ENCODE data around the gene SSBP4. TPM values are rescaled to one million over a fixed set of nuclear protein-coding genes. Genes with fewer than 3 reads are reported as not detected.
A peak's percentile ranks its signal among the peaks of the same experiment; 100 is the strongest.

SSBP4 gene
- total RNA-seq, 2 donors from 2014 or later = 31.7 to 102 TPM

GRCh38 chr19:18443831-18444230 lies 24.6 kb downstream of the SSBP4 start:
- Mint-ChIP-seq H3K27ac (no peak overlapping the region), H3K9me3 (peaks cover 5 to 6% of the 10 kb centered on the region in 2 donors), H3K36me3 (peaks cover 0 to 10% of the 10 kb centered on the region in 2 donors)
- no peak for ATAC-seq
- DNase-seq (ENCODE audit: low spot score in 2 of 2) = no peak

DNA sequence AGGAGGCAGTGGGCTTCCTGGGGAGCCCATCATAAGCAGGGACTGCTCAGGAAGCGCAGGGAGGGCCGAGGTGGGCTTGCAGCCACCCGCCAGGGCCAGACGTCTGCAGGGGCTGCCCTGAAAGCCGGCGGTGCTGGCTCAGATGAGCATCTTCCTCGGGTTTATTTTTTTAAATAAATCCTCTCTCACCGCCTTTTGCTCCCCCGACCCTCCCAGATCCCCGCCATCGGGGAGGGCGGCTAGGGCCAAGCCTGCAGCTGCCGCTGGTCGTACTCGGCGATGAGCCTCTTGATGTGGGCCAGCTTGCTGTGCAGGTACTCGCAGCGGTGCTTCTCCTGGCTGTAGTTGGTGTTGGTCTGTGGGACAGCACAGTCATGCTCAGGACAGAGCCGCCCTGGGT lies 25.3 kb downstream of the SSBP4 start:
- Mint-ChIP-seq H3K36me3 (peaks cover 0 to 10% of the 10 kb centered on the region in 2 donors), H3K9me3 (peaks cover 5 to 6% of the 10 kb centered on the region in 2 donors), H3K27ac (no peak overlapping the region)
- no peak for ATAC-seq
- DNase-seq (ENCODE audit: low spot score in 2 of 2) = no peak

DNA sequence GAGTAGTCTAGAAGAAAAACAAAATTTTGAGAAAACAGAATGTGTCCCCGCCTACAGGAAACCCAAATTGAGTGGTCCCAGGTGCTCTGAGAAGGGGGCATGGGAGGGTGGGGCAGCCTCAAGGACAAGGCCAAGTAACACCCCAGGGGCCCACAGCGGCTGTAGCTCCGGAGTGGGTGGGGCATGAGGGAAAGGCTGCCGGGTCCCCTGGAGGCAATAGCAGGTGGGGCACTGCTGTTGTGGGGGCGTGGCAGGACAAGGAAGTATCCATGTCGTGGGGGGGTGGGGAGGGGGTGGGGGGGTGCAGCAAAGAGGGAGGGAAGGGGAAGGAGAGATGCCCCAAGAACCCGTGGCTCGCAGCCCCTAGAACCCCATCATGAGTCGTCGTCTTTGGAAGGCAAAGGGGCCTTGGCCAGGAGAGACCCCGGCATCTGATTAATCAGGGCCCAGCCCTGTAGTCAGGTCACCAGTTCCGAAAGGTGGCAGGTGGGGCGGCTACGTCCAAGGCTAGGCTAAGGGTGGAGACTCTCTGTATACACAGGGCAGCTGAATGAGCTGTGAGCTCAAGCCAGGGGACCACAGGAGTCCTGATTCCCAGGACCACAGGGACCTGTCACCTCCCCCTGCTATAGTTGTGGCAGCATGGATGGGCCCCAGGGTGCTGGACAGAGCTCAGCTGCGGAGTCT lies 26.2 kb downstream of the SSBP4 start:
- DNase-seq (ENCODE audit: low spot score in 2 of 2) (no peak), ATAC-seq (no peak)
- Mint-ChIP-seq H3K36me3 (peaks cover 0 to 10% of the 10 kb centered on the region in 2 donors), H3K9me3 (peaks cover 5 to 6% of the 10 kb centered on the region in 2 donors), H3K27ac (no peak overlapping the region)

- H3K9me3 Mint-ChIP-seq = peaks cover 5 to 6% of the 10 kb centered on the region in 2 donors
- ATAC-seq = no peak
- peak overlapping the region in 1 of 2 donors; percentile 15 for H3K27ac Mint-ChIP-seq
- peaks cover 0 to 10% of the 10 kb centered on the region in 2 donors for H3K36me3 Mint-ChIP-seq
- DNase-seq (ENCODE audit: low spot score in 2 of 2) = no peak
These were observed 27.1 kb downstream of the SSBP4 start for GRCh38 chr19:18446145-18446810.

GRCh38 chr19:18446811-18447359 lies 27.7 kb downstream of the SSBP4 start:
- H3K9me3 Mint-ChIP-seq = peaks cover 5 to 6% of the 10 kb centered on the region in 2 donors
- peak overlapping the region in 1 of 2 donors; percentile 15 for H3K27ac Mint-ChIP-seq
- ATAC-seq = no peak
- DNase-seq (ENCODE audit: low spot score in 2 of 2) = no peak
- peaks cover 0 to 10% of the 10 kb centered on the region in 2 donors for H3K36me3 Mint-ChIP-seq

DNA sequence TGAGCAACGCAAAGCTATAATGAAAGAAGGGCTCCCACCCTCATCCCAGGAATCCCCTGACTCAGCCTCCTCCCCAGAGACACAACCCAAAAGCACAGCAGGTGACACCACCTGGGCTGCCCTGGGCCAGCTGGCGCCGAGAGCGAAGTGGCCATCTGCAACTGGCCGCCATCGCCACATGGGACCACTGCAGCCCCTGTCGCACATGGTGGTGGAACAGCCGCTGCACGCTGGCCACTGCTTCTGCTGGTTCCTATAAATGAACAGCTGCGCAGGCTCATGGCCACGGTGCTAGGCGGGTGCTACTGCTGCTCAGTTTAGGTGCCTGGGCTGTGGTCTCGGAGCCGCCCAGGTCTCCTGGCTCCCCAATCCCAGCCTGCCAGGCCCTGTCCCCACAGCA lies 30.4 kb downstream of the SSBP4 start:
- Mint-ChIP-seq H3K36me3 (no peaks in the 10 kb centered on the region), H3K9me3 (no peaks in the 10 kb centered on the region), H3K27ac (no peak overlapping the region)
- ATAC-seq (no peak), DNase-seq (ENCODE audit: low spot score in 2 of 2) (no peak)

GRCh38 chr19:18450021-18450930 lies 31.1 kb downstream of the SSBP4 start:
- peak overlapping the region in 1 of 2 donors; percentile 87 for H3K27ac Mint-ChIP-seq
- ATAC-seq (peak in 1 of 2 donors; percentile 16), DNase-seq (ENCODE audit: low spot score in 2 of 2) (no peak)
- no peaks in the 10 kb centered on the region for H3K9me3 Mint-ChIP-seq
- no peaks in the 10 kb centered on the region for H3K36me3 Mint-ChIP-seq

- DNase-seq (ENCODE audit: low spot score in 2 of 2) = peak; percentile 84 to 98
- ATAC-seq = peak; percentile 82 to 85
- Mint-ChIP-seq H3K36me3 (no peaks in the 10 kb centered on the region), H3K9me3 (no peaks in the 10 kb centered on the region), H3K27ac (peak overlapping the region in 1 of 2 donors; percentile 87)
These were observed 32.0 kb downstream of the SSBP4 start for GRCh38 chr19:18450931-18451836.

DNA sequence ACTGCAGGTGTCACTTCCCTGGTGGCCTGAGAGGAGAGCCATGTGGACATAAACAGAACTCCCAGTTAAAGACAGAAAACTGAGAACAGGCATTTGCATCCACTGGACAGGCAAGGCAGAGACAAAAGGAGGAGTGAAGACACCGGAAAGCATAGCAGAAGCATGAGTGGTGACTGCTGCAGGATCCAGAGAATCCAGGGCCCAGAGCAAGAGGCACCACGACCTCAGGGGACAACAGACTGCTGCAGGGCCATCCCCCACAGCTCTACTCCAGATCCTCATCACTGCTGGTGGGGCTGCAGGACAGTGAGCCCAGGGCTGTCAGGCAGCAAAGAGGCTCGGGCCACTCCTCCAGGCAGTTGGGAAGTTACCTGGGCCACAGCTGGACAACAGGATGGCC lies 33.2 kb downstream of the SSBP4 start:
- H3K36me3 Mint-ChIP-seq = no peaks in the 10 kb centered on the region
- ATAC-seq (no peak), DNase-seq (ENCODE audit: low spot score in 2 of 2) (no peak)
- no peaks in the 10 kb centered on the region for H3K9me3 Mint-ChIP-seq
- H3K27ac Mint-ChIP-seq = peak overlapping the region in 1 of 2 donors; percentile 89

DNA sequence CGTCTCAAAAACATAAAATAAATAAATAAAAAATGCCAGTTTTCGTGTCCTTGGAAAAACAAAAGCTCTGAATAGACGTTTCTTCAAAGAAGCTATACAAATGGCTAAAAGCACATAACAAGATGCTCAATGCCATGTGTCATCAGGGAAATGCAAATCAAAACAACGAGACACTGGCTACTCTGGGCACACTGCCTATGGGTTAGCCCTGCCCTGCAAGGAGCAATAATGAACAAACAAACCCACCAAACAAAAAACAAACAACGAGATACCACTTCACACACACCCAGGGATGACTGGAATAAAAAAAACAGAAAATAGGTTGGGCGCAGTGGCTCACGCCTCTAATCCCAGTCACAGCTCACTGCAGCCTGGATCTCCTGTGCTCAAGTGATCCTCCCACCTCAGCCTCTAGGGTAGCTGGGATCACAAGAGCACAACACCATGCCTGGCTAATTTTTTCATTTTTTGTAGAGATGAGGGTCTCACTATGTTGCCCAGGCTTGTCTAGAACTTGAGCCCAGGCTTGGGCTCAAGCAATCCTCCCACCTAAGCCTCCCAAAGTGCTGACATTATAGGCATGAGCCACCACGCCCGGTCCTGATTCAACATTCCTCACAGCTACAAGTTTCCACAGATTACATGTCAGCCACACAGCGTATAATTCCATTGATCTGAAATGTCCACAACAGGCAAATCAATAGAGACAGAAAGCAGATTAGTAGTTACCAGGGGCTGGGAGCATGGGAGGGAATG lies 34.2 kb downstream of the SSBP4 start:
- no peaks in the 10 kb centered on the region for H3K36me3 Mint-ChIP-seq

GRCh38 chr19:18456279-18456678 lies 37.1 kb downstream of the SSBP4 start:
- ATAC-seq = no peak
- H3K27ac Mint-ChIP-seq = peak overlapping the region; percentile 68 to 90

More for the DNA sequence above, 34.2 kb downstream of the SSBP4 start:
- H3K27ac Mint-ChIP-seq = peak overlapping the region in 1 of 2 donors; percentile 77
- DNase-seq (ENCODE audit: low spot score in 2 of 2) (no peak), ATAC-seq (no peak)
- H3K9me3 Mint-ChIP-seq = no peaks in the 10 kb centered on the region

DNA sequence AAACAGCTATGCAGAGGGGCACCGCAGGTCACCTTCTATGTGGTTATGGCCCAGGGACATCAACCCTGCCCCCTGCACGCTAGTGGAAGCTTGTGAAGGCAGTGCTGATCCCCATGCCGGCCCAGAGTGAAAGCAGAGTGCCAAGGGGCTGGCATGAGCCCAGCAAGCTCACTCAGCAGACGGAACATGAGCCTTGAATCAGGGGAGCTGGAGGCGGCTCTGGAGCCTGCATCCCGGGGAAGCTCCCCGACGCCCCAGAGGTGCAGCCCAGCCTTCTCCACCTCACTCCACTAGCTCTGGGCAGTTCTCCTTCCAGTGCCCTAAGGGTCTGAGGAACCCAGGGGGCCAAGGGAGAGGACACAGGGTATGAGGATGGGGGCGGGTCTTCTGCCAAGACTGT lies 37.8 kb downstream of the SSBP4 start:
- Mint-ChIP-seq H3K9me3 (no peaks in the 10 kb centered on the region), H3K27ac (peak overlapping the region in 1 of 2 donors; percentile 60), H3K36me3 (peaks cover 0 to 6% of the 10 kb centered on the region in 2 donors)
- ATAC-seq (no peak), DNase-seq (ENCODE audit: low spot score in 2 of 2) (no peak)

More at GRCh38 chr19:18456279-18456678, 37.1 kb downstream of the SSBP4 start:
- no peaks in the 10 kb centered on the region for H3K9me3 Mint-ChIP-seq
- H3K36me3 Mint-ChIP-seq = no peaks in the 10 kb centered on the region
- DNase-seq (ENCODE audit: low spot score in 2 of 2) = no peak

DNA sequence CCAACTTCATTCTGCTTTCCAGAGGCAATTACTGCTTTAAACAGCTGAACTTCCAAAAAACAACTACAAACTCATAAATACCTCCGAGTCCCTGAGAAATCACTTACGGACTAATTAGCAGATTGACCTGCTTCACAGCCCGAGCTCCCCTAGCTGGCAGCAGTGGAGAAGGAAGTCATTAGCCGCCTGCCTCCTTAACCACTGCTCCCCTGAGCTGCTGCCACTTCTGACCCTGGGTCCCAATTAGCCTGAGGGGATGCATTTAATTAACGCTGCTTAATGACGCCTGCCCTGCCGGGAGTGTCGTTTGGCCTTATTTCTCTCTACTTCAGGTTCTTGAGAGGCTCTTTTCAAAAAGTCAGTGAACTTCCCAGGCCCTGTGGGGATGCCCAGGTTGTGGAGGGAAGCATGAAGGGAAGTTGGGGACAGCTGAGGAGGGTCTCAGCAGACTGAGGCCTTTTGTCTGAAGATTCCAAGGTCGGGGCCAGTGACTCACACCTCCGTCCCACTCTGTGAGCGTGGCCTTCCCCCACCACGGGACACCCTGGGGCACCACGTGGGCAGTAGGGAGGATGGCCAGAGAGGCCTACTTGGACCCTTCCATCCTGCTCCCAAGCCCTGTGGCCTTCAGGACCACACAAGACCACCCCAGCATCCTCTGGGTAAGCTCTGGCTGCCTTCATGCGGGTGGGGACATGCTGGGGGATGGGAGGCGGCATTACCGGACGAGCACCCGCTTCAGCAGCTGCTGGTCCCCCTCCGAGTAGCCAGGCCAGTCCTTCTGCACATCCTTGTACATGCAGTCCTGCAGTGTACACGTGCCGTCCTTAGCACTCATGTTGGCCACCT lies 38.5 kb downstream of the SSBP4 start:
- ATAC-seq = no peak

GRCh38 chr19:18460900-18461299 lies 41.7 kb downstream of the SSBP4 start:
- Mint-ChIP-seq H3K9me3 (no peaks in the 10 kb centered on the region), H3K27ac (no peak overlapping the region), H3K36me3 (peaks cover 0 to 6% of the 10 kb centered on the region in 2 donors)
- DNase-seq (ENCODE audit: low spot score in 2 of 2) (no peak), ATAC-seq (no peak)

More for the DNA sequence above, 38.5 kb downstream of the SSBP4 start:
- H3K36me3 Mint-ChIP-seq = peaks cover 0 to 6% of the 10 kb centered on the region in 2 donors
- DNase-seq (ENCODE audit: low spot score in 2 of 2) = no peak
- no peaks in the 10 kb centered on the region for H3K9me3 Mint-ChIP-seq
- peak overlapping the region in 1 of 2 donors; percentile 48 for H3K27ac Mint-ChIP-seq

Data from activated naive CD4-positive, alpha-beta T cell treated with anti-CD3 and anti-CD28 coated beads, Interleukin-2, amount 50 U/mL, for 72 hours (primary cell).